ENCODE data around the gene TIAM1. TPM values are rescaled to one million over a fixed set of nuclear protein-coding genes. Genes with fewer than 3 reads are reported as not detected.

Gene TIAM1
- total and polyA plus RNA-seq, 2 of the 8 experiments (the other 6 are each of a cell fraction or from before 2014, with no cell fraction given), result 10.1 to 30.7 TPM

DNA sequence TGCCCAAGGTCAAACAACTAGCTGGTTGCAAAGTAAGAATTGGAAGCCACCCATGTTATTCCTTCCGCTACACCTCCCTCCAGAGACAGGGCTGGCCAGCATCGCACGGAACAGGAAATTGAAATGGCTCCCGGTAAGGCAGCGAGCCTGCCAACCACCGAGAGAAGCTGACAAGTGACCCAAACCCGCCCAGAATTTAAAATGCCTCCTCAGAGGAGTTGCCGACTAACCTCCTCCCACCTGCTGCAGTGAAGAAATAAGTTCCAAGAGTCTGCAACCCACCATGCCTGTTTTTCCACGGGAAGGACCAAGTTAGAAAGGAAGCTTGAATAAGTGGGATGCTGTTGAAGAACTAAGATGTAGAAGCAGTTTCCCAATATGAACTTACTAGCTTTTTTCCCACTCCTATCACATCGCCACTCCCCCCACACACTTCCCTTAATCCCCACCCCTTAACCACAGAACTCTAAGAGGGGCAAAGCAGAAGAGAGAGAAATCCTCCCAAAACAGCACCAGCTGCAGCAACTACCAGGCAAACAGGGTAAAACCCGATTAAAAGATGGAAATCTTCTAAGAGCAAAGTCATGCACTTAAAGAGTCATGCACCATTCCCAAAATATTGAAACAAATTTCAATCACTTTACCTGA lies 78.6 kb downstream of the TIAM1 start:
- Histone ChIP-seq H4K8ac (ENCODE audit: extremely low read depth, insufficient read depth, low read length) (no peak overlapping the region), H3K9me3 (ENCODE audit: insufficient read depth in 2 of 2, low read depth in 1 of 2, low read length in 1 of 2) (no peaks in the 10 kb centered on the region), H3K27me3 (replicated peaks in 1 of 4; ENCODE audit: control insufficient read depth in 3 of 4, extremely low read depth in 1 of 4, insufficient read depth in 3 of 4, low read length in 3 of 4) (no peaks in the 10 kb centered on the region), H2BK12ac (ENCODE audit: low read depth, low read length) (no peak overlapping the region), H4K5ac (ENCODE audit: insufficient read length, low read depth, low read length) (no peak overlapping the region), H3K36me3 (ENCODE audit: control insufficient read depth in 2 of 4, insufficient read depth in 4 of 4, low read length in 3 of 4) (no peaks in the 10 kb centered on the region; a peak in 1 of 8 replicates), H3K23ac (ENCODE audit: insufficient read length) (no peak overlapping the region), H3K27ac (ENCODE audit: low read depth, low read length) (no peak overlapping the region), H3K4ac (replicated peaks; ENCODE audit: insufficient read length, low read depth, low read length) (no peak overlapping the region), H3K4me3 (ENCODE audit: extremely low read depth in 1 of 4, insufficient read depth in 2 of 4, low read depth in 3 of 4, low read length in 4 of 4) (no peak overlapping the region), H3K18ac (ENCODE audit: extremely low read depth, low read length) (no peak overlapping the region), H2BK20ac (ENCODE audit: low read length) (no peak overlapping the region), H2AFZ (ENCODE audit: low read length) (no peak overlapping the region), H3K79me2 (ENCODE audit: control insufficient read depth in 1 of 2, insufficient read depth in 2 of 2, low read length in 2 of 2) (peaks cover 0 to 2% of the 10 kb centered on the region in 2 experiments; a peak in 1 of 4 replicates), H3K14ac (ENCODE audit: insufficient read length) (no peak overlapping the region), H2BK120ac (replicated peaks; ENCODE audit: low read depth, low read length) (no peak overlapping the region), H3K79me1 (ENCODE audit: low read depth, low read length) (peaks cover 2% of the 10 kb centered on the region; the same call in 1 of the 2 replicates), H4K91ac (replicated peaks; ENCODE audit: insufficient read length, low read length) (no peak overlapping the region), H4K20me1 (replicated peaks in 1 of 2; ENCODE audit: control insufficient read depth in 1 of 2, insufficient read depth in 2 of 2, low read length in 2 of 2) (no peaks in the 10 kb centered on the region), H3K9ac (replicated peaks in 1 of 4; ENCODE audit: extremely low read depth in 1 of 4, low read depth in 3 of 4, low read length in 3 of 4) (no peak overlapping the region), H3K4me1 (replicated peaks in 1 of 4; ENCODE audit: control insufficient read depth in 3 of 4, insufficient read depth in 4 of 4, low read length in 3 of 4) (no peaks in the 10 kb centered on the region; a peak in 1 of 7 replicates), H2AK5ac (ENCODE audit: low read depth, low read length) (no peak overlapping the region), H3K23me2 (ENCODE audit: low read depth, low read length) (no peaks in the 10 kb centered on the region), H3K56ac (replicated peaks; ENCODE audit: insufficient read length, low read depth, low read length) (no peak overlapping the region), H2BK15ac (ENCODE audit: low read length) (no peak overlapping the region), H3K4me2 (ENCODE audit: insufficient read depth in 1 of 2, low read depth in 2 of 2, low read length in 2 of 2) (no peak overlapping the region), H2BK5ac (ENCODE audit: low read depth, low read length) (no peak overlapping the region)
- DNase-seq (ENCODE audit: low read depth in 1 of 2, low spot score in 2 of 2) (no peak), FAIRE-seq (no peak)
- CTCF ChIA-PET (ENCODE audit: partially characterized antibody), result interaction anchor here (0.6 to 1.1 kb wide), 6 partner anchors 13 to 202 kb away, joined by 3 to 6 read pairs (median 4); no protein-coding TSS in a partner anchor
- POLR2A ChIA-PET (ENCODE audit: partially characterized antibody), result interaction anchor here (0.5 kb wide), 1 partner anchor 460 kb away, joined by 3 read pairs; no protein-coding TSS in a partner anchor
- WGBS, 2 experiments (ENCODE audit: extremely low coverage in 1 of 2, insufficient coverage in 1 of 2, insufficient read length in 1 of 2, insufficient replicate concordance in 2 of 2, low coverage in 1 of 2, low lambda C conversion rate in 2 of 2, missing lambda C conversion rate in 1 of 2), result 93 to 100% methylated on average over 1 to 11 of the region's 11 CpGs
- TF ChIP-seq SP4 (IDR thresholded peaks at IDR 0.05; ENCODE audit: low read length) (no peak), NANOG (IDR thresholded peaks at IDR 0.05; ENCODE audit: insufficient read depth, low read depth, low read length, poor library complexity, severe bottlenecking) (no peak), RAD21 (IDR thresholded peaks at IDR 0.05 in 1 of 2, conservative IDR thresholded peaks at IDR 0.05 in 1 of 2; ENCODE audit: low read depth in 2 of 2, low read length in 2 of 2) (no peak), TEAD4 (IDR thresholded peaks at IDR 0.05; ENCODE audit: low read depth, low read length) (no peak), SRF (IDR thresholded peaks at IDR 0.05; ENCODE audit: low read depth, low read length) (no peak), BRCA1 (IDR thresholded peaks at IDR 0.05; ENCODE audit: low read depth, low read length) (no peak), POU5F1 (IDR thresholded peaks at IDR 0.05; ENCODE audit: low read depth, low read length) (no peak), CHD1 (IDR thresholded peaks at IDR 0.05; ENCODE audit: low read depth, low read length) (no peak), SP2 (IDR thresholded peaks at IDR 0.05; ENCODE audit: low read length) (no peak), CHD2 (IDR thresholded peaks at IDR 0.05; ENCODE audit: low read length) (no peak), EP300 (IDR thresholded peaks at IDR 0.05; ENCODE audit: borderline replicate concordance in 1 of 2, low read depth in 2 of 2, low read length in 2 of 2) (no peak), TBP (IDR thresholded peaks at IDR 0.05; ENCODE audit: low read depth, low read length) (no peak), RNF2 (IDR thresholded peaks at IDR 0.05; ENCODE audit: borderline replicate concordance, low read depth, low read length, missing control alignments, poor library complexity, severe bottlenecking) (no peak)
